Endothelial cell of umbilical vein (primary cell): Measurements from ENCODE around the gene RALGPS1. TPM values are rescaled to one million over a fixed set of nuclear protein-coding genes. Genes with fewer than 3 reads are reported as not detected.

Source experiments
- BruUV-seq: library from RNA; stranded (reverse); fragments of 400-500 nt; replicated peaks from 2 replicates; lab custom pipeline; 2021; lab: Mats Ljungman, UMichigan
- CTCF ChIA-PET: fragments of 300-600, 350-600 bp; sonication (Branson Sonifier 250); formaldehyde crosslinking; loops from one replicate; lab custom pipeline; 2021; ENCODE audit warnings: antibody characterized with exemption, inconsistent platforms; lab: Charles Lee
- POLR2A ChIA-PET: fragments of 300-600, 350-600 bp; sonication (Branson Sonifier 250); formaldehyde crosslinking; loops from one replicate; lab custom pipeline; 2021; ENCODE audit warnings: antibody characterized with exemption, inconsistent platforms; lab: Charles Lee
- DNase-seq: peaks from one replicate; pipeline ENCODE4 v3.0.0-alpha.2; 2011; ENCODE audit warnings: low read depth, low spot score
- FAIRE-seq: peaks from 2 replicates; lab custom pipeline; 2011; peaks lifted over from hg19 to GRCh38; lab: Jason Lieb, UNC
- H2AFZ ChIP-seq: 2 replicates; pipeline ENCODE4 v1.6.0; 2012; ENCODE audit warnings: low read depth, low read length, control low read depth, inconsistent platforms
- H3K27ac ChIP-seq: 2 replicates; pipeline ENCODE4 v1.5.1; 2011; ENCODE audit warnings: low read depth, mild to moderate bottlenecking, control low read depth, low read length, moderate library complexity; ENCODE audit not compliant: insufficient read depth
- H3K27me3 ChIP-seq, 2 experiments: 2 replicates each; pipeline versions ENCODE4 v1.6.0 to v1.6.1; 2011; ENCODE audit warnings: low read length in 2 of 2, mixed read lengths in 1 of 2; ENCODE audit not compliant: control insufficient read depth in 2 of 2, insufficient read depth in 2 of 2
- H3K36me3 ChIP-seq, 2 experiments: 2 replicates in 1 of 2; 3 replicates in 1 of 2; pipeline ENCODE4 v1.5.1; 2011; ENCODE audit warnings: low read length in 2 of 2, mild to moderate bottlenecking in 1 of 2, moderate library complexity in 1 of 2; ENCODE audit not compliant: control insufficient read depth in 2 of 2, insufficient read depth in 2 of 2; ENCODE audit errors: extremely low read depth in 1 of 2
- H3K4me1 ChIP-seq: 3 replicates; pipeline ENCODE4 v1.5.1; 2011; ENCODE audit warnings: mild to moderate bottlenecking, low read length; ENCODE audit not compliant: control insufficient read depth, insufficient read depth; ENCODE audit errors: extremely low read depth
- H3K4me2 ChIP-seq: 2 replicates; pipeline ENCODE4 v1.6.1; 2011; ENCODE audit warnings: low read length, control low read depth, mixed read lengths; ENCODE audit not compliant: insufficient read depth
- H3K4me3 ChIP-seq, 3 experiments: fragments of 200-600 bp in 1 of 3; sonication (generic), shearing (Covaris generic) in 1 of 3; replicated peaks in 1 of 3; 2 replicates each; pipeline ENCODE4 v1.5.1; 2011 to 2016; ENCODE audit warnings: control low read depth in 3 of 3, low read length in 3 of 3, mild to moderate bottlenecking in 2 of 3, inconsistent platforms in 1 of 3, low read depth in 1 of 3, moderate library complexity in 1 of 3; ENCODE audit not compliant: insufficient read depth in 1 of 3
- H3K79me2 ChIP-seq: 2 replicates; pipeline ENCODE4 v1.6.0; 2012; ENCODE audit warnings: low read length, inconsistent platforms; ENCODE audit not compliant: control insufficient read depth, insufficient read depth
- H3K9ac ChIP-seq: replicated peaks from 2 replicates; pipeline ENCODE3; 2011; ENCODE audit warnings: low read length, control low read depth; ENCODE audit not compliant: insufficient read depth; ENCODE audit errors: extremely low read depth
- H3K9me1 ChIP-seq: replicated peaks from 3 replicates; pipeline ENCODE4 v1.6.0; 2011; ENCODE audit warnings: mild to moderate bottlenecking, low read length; ENCODE audit not compliant: control insufficient read depth, insufficient read depth; ENCODE audit errors: extremely low read depth
- H3K9me3 ChIP-seq: replicated peaks from 2 replicates; pipeline ENCODE4 v1.5.1; 2012; ENCODE audit warnings: low read length, inconsistent platforms; ENCODE audit not compliant: control insufficient read depth, insufficient read depth
- H4K20me1 ChIP-seq: replicated peaks from 2 replicates; pipeline ENCODE3; 2011; ENCODE audit warnings: mild to moderate bottlenecking, low read length; ENCODE audit not compliant: control insufficient read depth, insufficient read depth; ENCODE audit errors: extremely low read depth
- CTCF ChIP-seq, 2 donors: IDR thresholded peaks; 1 replicate in 1 of 2; 2 replicates in 1 of 2; pipeline ENCODE4 v1.5.1; 2011; ENCODE audit warnings: low read length in 2 of 2, mild to moderate bottlenecking in 2 of 2, moderate library complexity in 2 of 2, control low read depth in 1 of 2, inconsistent platforms in 1 of 2, low read depth in 1 of 2; ENCODE audit not compliant: insufficient read depth in 1 of 2; ENCODE audit errors: extremely low read depth in 1 of 2
- EZH2 ChIP-seq: IDR thresholded peaks from 2 replicates; pipeline ENCODE4 v1.6.1; 2012; ENCODE audit warnings: borderline replicate concordance, low read depth, mild to moderate bottlenecking, moderate library complexity, low read length, inconsistent platforms; ENCODE audit not compliant: severe bottlenecking
- FOS ChIP-seq: IDR thresholded peaks from 2 replicates; pipeline ENCODE4 v1.6.1; 2011; ENCODE audit warnings: mild to moderate bottlenecking, low read length, moderate library complexity, borderline replicate concordance; ENCODE audit not compliant: insufficient read depth
- GATA2 ChIP-seq: IDR thresholded peaks from 2 replicates; pipeline ENCODE4 v1.7.0; 2011; ENCODE audit warnings: low read depth, mild to moderate bottlenecking, moderate library complexity, mixed read lengths, low read length; ENCODE audit not compliant: insufficient read length, insufficient read depth
- JUN ChIP-seq: IDR thresholded peaks from 2 replicates; pipeline ENCODE4 v1.6.1; 2011; ENCODE audit warnings: borderline replicate concordance, low read depth; ENCODE audit not compliant: insufficient read length, insufficient read depth
- MAX ChIP-seq: IDR thresholded peaks from 2 replicates; pipeline ENCODE4 v1.6.1; 2011; ENCODE audit not compliant: insufficient read depth, insufficient read length
- MYC ChIP-seq: IDR thresholded peaks from one replicate; pipeline ENCODE4 v1.6.1; 2011; ENCODE audit warnings: mild to moderate bottlenecking, low read depth, low read length
- POLR2A ChIP-seq: IDR thresholded peaks from 2 replicates; pipeline ENCODE4 v1.6.1; 2012; ENCODE audit warnings: low read depth, mild to moderate bottlenecking, control low read depth, low read length
- POLR2AphosphoS5 ChIP-seq: IDR thresholded peaks from 2 replicates; pipeline ENCODE4 v1.6.1; 2012; ENCODE audit warnings: low read depth, mild to moderate bottlenecking, control low read depth, low read length, moderate library complexity; ENCODE audit not compliant: insufficient read depth
- dilution Hi-C: fragments of 300-500 bp; cut with MboI; formaldehyde crosslinking; loops from one replicate; pipeline ENCODE4 v1.15.0; 2019; ENCODE audit warnings: low sequenced_read_pairs; ENCODE audit not compliant: extremely low pct_ligation_motif_present
- intact Hi-C: fragments of 100-400 bp; cut with micrococcal nuclease; formaldehyde crosslinking; loops from one replicate; pipeline ENCODE4 v1.10.0; 2022
- polyA plus RNA-seq, 4 experiments: library from polyadenylated mRNA; depleted of rRNA in 3 of 4; stranded (reverse) in 3 of 4; unstranded in 1 of 4; fragments of >200 nt; gene quantifications; 2 replicates each; pipeline versions ENCODE4 v1.2.1 to v1.2.3, GENCODE V29; 2011 to 2012; ENCODE audit warnings: missing spikeins in 1 of 4
- total RNA-seq: library from RNA; stranded (reverse); gene quantifications from 2 replicates; pipeline ENCODE4 v1.2.3, GENCODE V29; 2021

RALGPS1 gene
- total and polyA plus RNA-seq, 2 donors (not counting 3 experiments of a cell fraction or from before 2014, with no cell fraction given) = 3.8 to 5.5 TPM

- ChIA-PET CTCF (interaction anchor here (0.7 to 1.3 kb wide), 4 partner anchors 12 to 208 kb away, joined by 3 to 5 read pairs (median 4); no protein-coding TSS in a partner anchor), POLR2A (no interaction called here)
- no peaks in the 10 kb centered on the region for H3K9me1 ChIP-seq
- no peak overlapping the region for H3K27ac ChIP-seq
- BruUV-seq = no TSS peak
- no peak overlapping the region for H3K4me3 ChIP-seq
- no peaks in the 10 kb centered on the region for H3K36me3 ChIP-seq
- no peaks in the 10 kb centered on the region for H3K9me3 ChIP-seq
- dilution Hi-C loops (no loop called here), intact Hi-C loops (no loop called here)
- no peak overlapping the region for H3K4me2 ChIP-seq
- no peak for DNase-seq
- H4K20me1 ChIP-seq = no peaks in the 10 kb centered on the region
- H2AFZ ChIP-seq = no peak overlapping the region
- no peak for FAIRE-seq
- no peaks in the 10 kb centered on the region for H3K4me1 ChIP-seq
- peaks cover under 1 to 3% of the 10 kb centered on the region in 2 experiments for H3K27me3 ChIP-seq
- TF ChIP-seq MYC = no peak
- no peak for TF ChIP-seq CTCF (IDR thresholded peaks at IDR 0.05; ENCODE audit: extremely low read depth in 1 of 2, insufficient read depth in 1 of 2, low read depth in 1 of 2, low read length in 2 of 2)
- no peak for TF ChIP-seq POLR2AphosphoS5
- no peak for TF ChIP-seq FOS
- no peak for TF ChIP-seq MAX
- no peak for TF ChIP-seq EZH2
- no peak for TF ChIP-seq GATA2
- TF ChIP-seq POLR2A = no peak
- TF ChIP-seq JUN = no peak
- H3K9ac ChIP-seq = no peak overlapping the region
- no peaks in the 10 kb centered on the region for H3K79me2 ChIP-seq
Measured at GRCh38 chr9:127142931-127143464, 228.4 kb downstream of the RALGPS1 start.
